NCI-H146 (cell line): ENCODE results near the gene SOCS7.

Experiments
- DNase-seq: peaks from one replicate; lab custom pipeline; 2025; lab: John Stamatoyannopoulos, UW

Gene SOCS7

DNA sequence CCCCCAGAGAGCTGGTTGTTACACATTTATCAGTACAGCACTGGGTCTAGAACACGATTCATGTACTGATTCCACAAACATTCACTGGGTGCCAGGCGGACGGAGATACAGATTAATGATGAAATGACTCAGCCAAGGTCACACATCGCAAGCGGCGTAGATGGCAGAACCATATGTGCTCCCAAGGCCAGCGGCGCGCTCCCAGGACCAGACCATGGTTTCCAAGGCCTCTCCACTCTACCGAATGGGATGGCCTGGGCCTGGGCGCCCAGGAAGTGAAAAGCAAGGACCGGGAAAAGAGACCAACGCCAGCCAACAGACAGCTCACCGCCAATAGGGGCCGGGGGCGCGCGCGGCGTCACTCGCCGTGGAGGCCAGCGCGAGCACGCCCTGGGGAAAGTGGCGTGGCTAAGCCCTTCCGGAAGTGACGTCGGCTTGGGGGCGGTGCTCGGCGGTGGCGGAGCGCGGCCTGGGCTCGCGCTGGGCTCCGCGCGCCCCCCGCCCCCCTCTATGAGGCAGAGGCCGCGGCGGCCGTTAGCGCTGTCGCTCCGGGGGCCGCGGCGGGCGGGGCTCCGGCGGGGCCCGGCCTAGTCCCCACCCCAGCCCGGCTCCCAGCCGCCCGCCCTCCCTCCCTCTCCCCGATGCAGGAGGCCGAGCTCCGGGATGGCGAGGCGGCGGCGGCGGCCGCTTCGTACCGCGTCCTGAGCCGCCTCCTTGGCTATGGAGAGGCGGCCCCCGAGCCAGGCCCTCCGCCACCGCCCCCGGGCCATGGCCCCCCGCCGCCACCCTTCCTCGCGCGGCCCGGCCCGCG lies at the start of gene SOCS7:
SOCS7 (plus strand) TSS at position 433 of the 811 bp plus-strand sequence; CDS start at position 642, 209 bp downstream.
- peak; percentile 94 for DNase-seq

- no peak for DNase-seq
These were observed 36.1 kb upstream of the SOCS7 start for GRCh38 chr17:38315497-38315896.

- no peak for DNase-seq
These were observed 34.6 kb upstream of the SOCS7 start for GRCh38 chr17:38317081-38317480.

- no peak for DNase-seq
These were observed 31.2 kb upstream of the SOCS7 start for GRCh38 chr17:38320482-38320881.

- peak; percentile 45 for DNase-seq
These were observed 29.4 kb upstream of the SOCS7 start for GRCh38 chr17:38322156-38322779.

- no peak for DNase-seq
These were observed 28.7 kb upstream of the SOCS7 start for GRCh38 chr17:38322897-38323296.

DNA sequence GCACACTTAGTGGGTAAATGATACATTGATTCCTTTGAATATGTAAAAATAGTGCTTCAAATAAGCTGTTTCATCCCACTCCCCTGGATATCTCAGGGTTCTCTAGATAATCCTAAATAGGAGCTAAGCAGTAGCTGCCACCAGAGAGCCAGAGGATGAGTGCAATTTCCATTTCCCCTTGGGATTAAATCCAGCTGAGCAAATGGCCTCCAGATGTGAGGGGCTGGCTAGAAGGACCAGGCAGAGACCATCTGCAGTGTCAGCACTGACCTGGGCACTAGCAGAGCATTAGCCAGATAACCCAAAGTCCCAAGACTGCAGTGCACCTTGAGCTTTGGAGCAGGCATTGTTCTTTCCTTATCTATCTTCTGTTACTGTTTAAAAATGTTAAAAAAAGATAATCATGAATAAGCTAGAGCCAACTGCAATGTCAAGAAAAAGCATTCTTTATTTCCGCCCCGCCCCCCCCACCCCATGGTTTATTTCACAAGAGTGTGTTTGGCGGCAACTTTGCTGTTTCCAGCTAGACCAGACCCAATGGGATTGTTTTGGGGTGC lies 27.4 kb upstream of the SOCS7 start:
- DNase-seq = no peak

DNA sequence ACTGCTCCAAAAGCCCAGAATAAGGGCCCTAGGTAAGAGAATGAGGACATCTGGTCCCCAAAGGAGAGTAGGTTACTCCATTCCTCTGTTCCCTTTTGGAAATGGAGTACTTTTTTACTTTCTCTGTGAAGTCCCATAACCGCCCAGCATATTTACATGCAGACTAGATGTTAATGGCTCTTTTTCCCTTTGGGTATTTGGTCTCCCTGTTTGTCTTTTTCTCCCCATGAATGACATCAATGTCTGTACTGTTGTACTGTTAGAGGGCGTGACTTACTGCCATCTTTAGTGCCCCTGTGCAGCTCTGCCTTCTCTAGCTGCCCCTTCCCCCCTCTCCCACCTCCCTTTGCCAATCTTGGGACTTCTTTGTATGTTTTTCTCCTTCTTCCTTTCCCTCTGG lies 26.9 kb upstream of the SOCS7 start:
- no peak for DNase-seq

DNA sequence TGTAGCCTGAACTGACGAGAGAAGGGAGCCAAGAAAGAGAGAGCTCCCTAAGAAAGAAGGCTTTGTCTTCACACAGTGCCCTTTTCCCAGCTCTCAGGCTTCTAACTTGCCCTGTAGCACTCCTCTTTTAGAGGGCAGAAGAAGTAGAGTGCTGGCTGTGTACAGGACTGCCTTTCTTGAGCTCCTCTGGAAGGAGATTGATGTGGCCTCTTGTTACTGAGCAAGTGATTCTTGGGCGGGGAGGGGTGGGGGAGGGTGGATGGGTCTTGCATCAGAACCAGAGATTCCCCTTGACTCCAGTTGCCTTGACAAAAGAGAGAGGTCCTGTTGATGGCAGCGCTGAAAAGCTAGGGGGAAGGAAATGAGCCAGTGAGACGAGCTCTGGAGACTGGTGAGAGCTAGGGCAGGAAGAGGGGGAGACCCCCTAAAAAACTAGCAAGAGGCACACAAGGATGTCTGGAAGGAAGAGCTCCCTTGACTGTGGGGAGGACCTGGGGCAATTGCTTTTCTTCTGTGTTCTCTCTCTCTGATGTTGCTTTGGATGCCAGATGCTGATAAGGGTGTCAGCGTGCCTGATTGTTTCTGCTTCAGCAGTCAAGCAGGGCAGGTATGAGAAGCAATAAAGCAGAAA lies 26.3 kb upstream of the SOCS7 start:
- DNase-seq = no peak

DNA sequence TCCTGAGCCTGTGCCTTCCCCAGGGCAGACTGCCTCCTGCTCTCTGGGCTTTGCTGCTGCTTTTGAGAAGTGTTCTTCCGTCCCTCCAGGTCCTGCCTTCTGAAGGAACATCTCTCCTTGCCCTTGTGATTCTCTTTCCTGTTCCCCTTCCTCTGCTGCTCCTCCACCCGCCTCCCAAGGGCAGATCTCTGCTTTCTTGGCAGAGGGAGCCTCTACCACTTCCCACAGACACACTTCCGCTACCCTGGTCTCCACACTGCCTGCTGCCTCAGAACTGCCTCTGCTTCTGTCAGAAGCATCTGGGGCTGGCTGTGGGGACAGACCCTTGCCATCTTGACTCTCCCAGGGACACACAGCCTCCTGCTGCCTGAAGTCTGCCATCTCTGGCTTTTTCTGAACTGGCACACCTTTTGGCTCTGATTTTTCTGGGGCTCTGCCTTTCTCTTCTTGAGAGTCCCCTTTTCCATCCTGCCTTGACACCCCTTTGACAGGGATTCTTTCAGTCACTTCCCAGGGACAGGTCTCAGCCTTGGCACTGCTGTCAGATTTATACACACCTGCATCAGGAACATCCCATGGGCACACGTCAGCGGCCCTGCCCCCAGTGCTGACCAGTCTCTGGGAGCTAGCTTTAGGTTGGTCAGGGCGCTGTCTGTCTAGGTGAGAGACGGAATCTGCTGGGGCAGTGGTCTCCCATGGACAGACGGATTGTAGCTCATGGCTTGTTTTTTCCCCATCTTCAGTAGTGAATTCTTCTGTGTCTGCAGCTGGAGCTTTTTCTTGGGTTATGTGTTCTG lies 24.4 kb upstream of the SOCS7 start:
- DNase-seq = no peak

DNA sequence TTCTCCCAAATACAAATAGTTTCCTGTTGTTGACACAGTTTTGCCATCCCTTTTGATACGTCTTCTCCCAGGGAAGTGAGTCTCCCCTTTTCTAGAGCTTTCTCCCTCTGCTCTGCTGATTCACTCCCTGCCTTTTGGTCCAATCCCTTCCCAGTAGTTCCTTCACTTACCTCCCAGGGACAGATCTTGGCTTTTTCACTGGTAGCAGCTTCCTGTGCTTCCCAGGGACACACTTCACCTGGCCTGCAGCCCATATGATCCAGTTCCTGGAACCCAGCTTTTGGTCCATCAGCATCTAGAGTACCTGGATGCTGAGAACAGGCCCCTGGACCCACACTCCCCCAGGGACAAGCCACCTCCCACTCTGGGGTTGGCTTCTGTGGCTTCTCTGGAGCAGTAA lies 23.7 kb upstream of the SOCS7 start:
- no peak for DNase-seq

DNA sequence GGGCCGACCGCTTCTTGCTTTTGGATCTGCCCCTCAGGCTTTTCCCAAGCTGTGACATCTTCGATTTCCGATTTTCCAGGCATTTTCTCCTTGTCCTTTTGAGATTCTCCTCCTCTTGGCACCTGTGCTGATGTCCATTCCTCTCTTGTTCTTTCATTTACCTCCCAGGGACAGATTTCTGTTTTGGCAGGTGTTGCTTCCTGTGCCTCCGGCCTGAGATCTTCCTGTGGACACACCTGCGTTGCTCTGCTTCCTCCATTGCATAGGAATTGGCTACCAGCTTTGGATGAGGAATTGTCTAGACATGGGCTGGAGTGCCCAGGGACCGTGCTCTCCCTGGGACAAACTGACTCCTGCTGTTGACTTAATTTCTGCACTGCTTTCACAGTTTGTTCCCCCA lies 23.0 kb upstream of the SOCS7 start:
- DNase-seq = peak; percentile 66

GRCh38 chr17:38329284-38329683 lies 22.4 kb upstream of the SOCS7 start:
- no peak for DNase-seq

- DNase-seq = no peak
These were observed 21.6 kb upstream of the SOCS7 start for GRCh38 chr17:38329808-38330730.

DNA sequence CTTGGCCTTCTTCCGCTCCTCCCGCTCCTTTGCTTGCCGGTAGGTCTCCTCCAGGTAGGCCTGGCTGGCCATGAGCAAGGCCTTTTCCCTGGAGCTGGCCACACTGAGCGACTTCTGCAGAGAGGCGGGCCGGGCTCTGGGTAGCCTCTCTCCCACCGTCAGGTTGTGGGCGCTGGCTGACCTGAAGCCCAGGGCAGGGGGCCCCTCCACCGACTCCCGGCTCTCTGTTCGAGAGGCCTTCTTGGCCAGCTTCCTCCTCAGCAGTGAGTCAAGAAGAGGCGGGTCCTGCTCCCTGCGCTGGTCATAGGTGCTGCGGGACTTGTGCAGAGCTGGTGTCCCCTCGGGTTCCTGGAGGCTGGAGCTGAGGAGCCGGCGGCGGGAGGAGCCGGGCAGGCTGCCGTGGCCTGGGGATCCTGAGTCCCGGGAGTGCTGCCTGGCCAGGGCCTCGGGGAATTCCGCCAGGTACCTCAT lies 20.7 kb upstream of the SOCS7 start:
- DNase-seq = no peak

GRCh38 chr17:38332735-38333134 lies 18.9 kb upstream of the SOCS7 start:
- DNase-seq = no peak

DNA sequence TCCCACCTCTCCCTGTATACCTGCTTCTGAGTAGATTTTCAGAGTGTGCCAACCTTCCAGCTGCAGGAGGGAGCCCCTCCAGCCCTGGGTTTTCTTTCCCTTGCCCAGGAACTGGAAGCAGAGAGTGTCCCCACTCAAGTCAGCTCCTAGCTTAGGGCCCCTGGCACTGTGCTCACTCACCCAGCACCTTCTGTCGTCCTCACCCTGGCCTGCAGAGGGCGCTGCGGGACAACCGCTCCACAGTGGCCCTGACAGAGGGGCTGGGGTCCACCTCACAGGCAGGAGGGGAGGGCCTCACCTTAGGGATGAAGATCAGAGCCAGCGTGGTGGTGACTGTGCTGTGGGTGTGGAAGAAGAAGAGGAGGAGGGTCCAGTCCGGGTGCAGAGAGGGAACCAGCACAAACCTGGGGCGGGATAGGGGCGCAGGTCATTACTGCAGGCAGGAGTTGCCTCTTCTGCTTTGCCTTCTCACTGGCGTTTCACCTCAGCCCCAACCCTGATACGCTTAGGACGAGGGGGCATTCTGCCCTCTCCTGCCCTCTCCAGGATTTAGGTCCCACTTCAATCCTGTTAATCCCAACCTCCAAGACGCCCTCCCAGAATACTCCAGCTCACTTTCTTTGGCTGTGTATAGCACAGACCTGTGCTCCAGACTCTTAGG lies 17.9 kb upstream of the SOCS7 start:
- DNase-seq = peak; percentile 27

- no peak for DNase-seq
These were observed 16.9 kb upstream of the SOCS7 start for GRCh38 chr17:38334480-38335364.

- DNase-seq = no peak
These were observed 14.8 kb upstream of the SOCS7 start for GRCh38 chr17:38336838-38337237.
